K562 treated with DMSO at 1 percent for 48 hours (cell line): ENCODE measurements around the gene CAPN11. TPM values are rescaled to one million over a fixed set of nuclear protein-coding genes. Genes with fewer than 3 reads are reported as not detected.

Experiments used
- total RNA-seq: library from RNA; unstranded; fragments of 300-600 nt; gene quantifications from 2 replicates; pipeline ENCODE4 v1.2.3, GENCODE V29; 2022; ENCODE audit warnings: low replicate concordance; ENCODE audit errors: extremely low read depth

The CAPN11 gene
- total RNA-seq = not detected in 2 replicates

GRCh38 chr6:44158770-44159228 lies at the start of gene CAPN11:
CAPN11 (plus strand) TSS chr6:44158820; CDS start chr6:44158849, 29 bp downstream.

GRCh38 chr6:44127186-44128019 lies 31.2 kb upstream of the CAPN11 start, which contains the start of the genes MRPL14 and TMEM63B:
MRPL14 (minus strand) TSS chr6:44127452; CDS start chr6:44116611, 10,841 bp downstream.
TMEM63B (plus strand) TSS chr6:44127554; CDS start chr6:44134585, 7,031 bp downstream.

GRCh38 chr6:44216677-44217331 lies 58.2 kb downstream of the CAPN11 start, which contains the start of gene MYMX:
MYMX (plus strand) TSS chr6:44216926; CDS start chr6:44217472, 546 bp downstream.

DNA sequence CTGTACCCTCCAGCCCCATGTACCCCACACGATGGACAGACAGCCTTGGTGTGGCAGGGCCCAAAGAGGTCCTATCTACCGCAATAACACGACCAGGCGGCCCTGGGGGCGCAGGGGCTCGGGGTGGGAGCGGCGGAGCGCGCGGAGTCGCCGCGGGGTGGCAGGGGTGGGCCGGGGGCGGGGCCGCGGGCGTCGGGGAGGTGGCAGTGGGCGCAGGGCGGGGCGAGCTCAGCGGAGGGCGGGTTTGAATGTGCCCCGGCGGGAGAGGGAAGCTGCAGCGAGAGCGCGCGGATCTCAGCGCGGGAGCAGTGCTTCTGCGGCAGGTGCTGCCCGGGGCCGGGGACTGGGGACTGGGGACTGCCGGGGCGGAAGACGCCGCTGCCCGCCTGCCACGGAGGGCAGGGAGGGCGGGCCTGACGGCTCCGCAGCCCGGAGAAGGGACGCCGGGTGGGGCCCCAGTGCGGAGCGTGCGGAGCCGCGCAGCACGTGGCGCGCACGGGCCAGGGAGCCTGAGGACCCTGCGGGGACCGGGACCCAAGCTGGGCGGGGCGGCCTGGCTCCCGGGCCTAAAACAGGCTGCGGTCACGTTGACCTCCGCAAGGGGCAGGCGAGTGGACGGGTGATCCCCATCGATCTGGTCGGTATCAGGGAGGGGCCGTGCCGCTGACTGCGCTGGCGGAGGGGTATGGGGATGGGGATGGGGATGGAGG lies 64.9 kb downstream of the CAPN11 start, which contains the start of gene SLC29A1:
Gene SLC29A1, plus strand, starts transcription at position 277 of the 710 bp plus-strand sequence. CDS start 3,719 bp downstream, outside the sequence.

Other genes starting within 250 kb of the CAPN11 start
- not detected in 2 replicates for gene MRPL14, start 31.4 kb upstream of the CAPN11 start, total RNA-seq
- not detected in 2 replicates for gene TMEM63B, start 31.3 kb upstream of the CAPN11 start, total RNA-seq
- not detected in 2 replicates for gene MYMX, start 58.1 kb downstream of the CAPN11 start, total RNA-seq
- gene SLC29A1, start 64.8 kb downstream of the CAPN11 start, total RNA-seq = 971 TPM in 1 of 2 replicates, not detected in the other
- 694 and 765 TPM in 2 replicates for gene HSP90AB1, start 88.3 kb downstream of the CAPN11 start, total RNA-seq
- gene SLC35B2, start 98.7 kb downstream of the CAPN11 start, total RNA-seq = not detected in 2 replicates
- gene NFKBIE, start 106.7 kb downstream of the CAPN11 start, total RNA-seq = not detected in 2 replicates
- gene TMEM151B, start 111.6 kb downstream of the CAPN11 start, total RNA-seq = not detected in 2 replicates
- gene AARS2, start 154.5 kb downstream of the CAPN11 start, total RNA-seq = not detected in 2 replicates
- not detected in 2 replicates for gene SPATS1, start 183.8 kb downstream of the CAPN11 start, total RNA-seq
- not detected in 2 replicates for gene CDC5L, start 228.9 kb downstream of the CAPN11 start, total RNA-seq